ENCODE results near the gene NEK7.

GRCh38 chr1:198245379-198245778 is 88.6 kb downstream of the NEK7 start:
- no peak for TF ChIP-seq CTCF (IDR thresholded peaks at IDR 0.05)
- no peak for TF ChIP-seq EZH2 (IDR thresholded peaks at IDR 0.05)
- TF ChIP-seq EZH2phosphoT487 (IDR thresholded peaks at IDR 0.05) = no peak
